ACHN (cell line): ENCODE measurements around the gene HPCAL4.

ENCODE experiments used
- DNase-seq: peaks from one replicate; pipeline ENCODE4 v3.0.0-alpha.2; 2015
- in situ Hi-C: cut with HindIII; loops from 2 replicates; pipeline ENCODE4 v1.10.0; 2017; ENCODE audit warnings: low sequenced_read_pairs, low pct_ligation_motif_present, low pct_unique_long_range_greater_than_20kb

The HPCAL4 gene

GRCh38 chr1:39691383-39692151 lies at the start of gene HPCAL4:
Gene HPCAL4, minus strand, starts transcription at chr1:39691433. Its CDS starts 6,830 bp downstream, at chr1:39684603.
- DNase-seq, result peak; percentile 85
- in situ Hi-C loops, result no loop called here

- DNase-seq, result peak; percentile 87
- in situ Hi-C loops, result no loop called here
Measured at GRCh38 chr1:39738622-39739366, 47.6 kb upstream of the HPCAL4 start, which contains the start of gene PPIE. Gene PPIE, plus strand, starts transcription at chr1:39738882. Its CDS starts 19 bp downstream, at chr1:39738901.

- in situ Hi-C loops, result no loop called here
- no peak for DNase-seq
Measured at GRCh38 chr1:39737546-39738169, 46.4 kb upstream of the HPCAL4 start.

- in situ Hi-C loops, result no loop called here
Measured at GRCh38 chr1:39735731-39736130, 44.5 kb upstream of the HPCAL4 start.

GRCh38 chr1:39733161-39733560 lies 41.9 kb upstream of the HPCAL4 start:
- in situ Hi-C loops, result no loop called here
- no peak for DNase-seq

More at GRCh38 chr1:39735731-39736130, 44.5 kb upstream of the HPCAL4 start:
- DNase-seq, result no peak

- in situ Hi-C loops, result no loop called here
Measured at GRCh38 chr1:39732730-39733129, 41.5 kb upstream of the HPCAL4 start.

GRCh38 chr1:39729842-39730241 lies 38.6 kb upstream of the HPCAL4 start:
- no peak for DNase-seq
- in situ Hi-C loops, result no loop called here

More at GRCh38 chr1:39732730-39733129, 41.5 kb upstream of the HPCAL4 start:
- DNase-seq, result no peak

- in situ Hi-C loops, result no loop called here
- DNase-seq, result no peak
Measured at GRCh38 chr1:39729030-39729429, 37.8 kb upstream of the HPCAL4 start.

GRCh38 chr1:39727932-39728317 lies 36.7 kb upstream of the HPCAL4 start:
- in situ Hi-C loops, result no loop called here
- no peak for DNase-seq

GRCh38 chr1:39727221-39727931 lies 36.1 kb upstream of the HPCAL4 start:
- no peak for DNase-seq
- in situ Hi-C loops, result no loop called here

GRCh38 chr1:39726600-39726999 lies 35.4 kb upstream of the HPCAL4 start:
- DNase-seq, result no peak
- in situ Hi-C loops, result no loop called here

GRCh38 chr1:39722495-39722894 lies 31.3 kb upstream of the HPCAL4 start:
- no peak for DNase-seq
- in situ Hi-C loops, result no loop called here

- in situ Hi-C loops, result no loop called here
- DNase-seq, result no peak
Measured at GRCh38 chr1:39721664-39722063, 30.4 kb upstream of the HPCAL4 start.

GRCh38 chr1:39720094-39720999 lies 29.1 kb upstream of the HPCAL4 start:
- in situ Hi-C loops, result no loop called here

GRCh38 chr1:39717809-39718208 lies 26.6 kb upstream of the HPCAL4 start:
- in situ Hi-C loops, result no loop called here

More at GRCh38 chr1:39720094-39720999, 29.1 kb upstream of the HPCAL4 start:
- peak; percentile 60 for DNase-seq

GRCh38 chr1:39713557-39713956 lies 22.3 kb upstream of the HPCAL4 start:
- in situ Hi-C loops, result no loop called here
- DNase-seq, result no peak

More at GRCh38 chr1:39717809-39718208, 26.6 kb upstream of the HPCAL4 start:
- no peak for DNase-seq

- no peak for DNase-seq
- in situ Hi-C loops, result no loop called here
Measured at GRCh38 chr1:39711966-39712340, 20.7 kb upstream of the HPCAL4 start.
